Epithelial cell of proximal tubule (primary cell): Measurements from ENCODE around the gene PSMC1. TPM values are rescaled to one million over a fixed set of nuclear protein-coding genes. Genes with fewer than 3 reads are reported as not detected.

ENCODE experiments used
- DNase-seq: peaks from one replicate; pipeline ENCODE4 v3.0.0-alpha.2; 2011; ENCODE audit warnings: low read depth
- H3K4me3 ChIP-seq: 2 replicates; pipeline ENCODE4 v1.5.1; 2011; ENCODE audit warnings: low read depth, mild to moderate bottlenecking, low read length
- total RNA-seq: library from RNA; depleted of rRNA; stranded (reverse); fragments of >200 nt; gene quantifications from 2 replicates; pipeline ENCODE4 v1.2.3, GENCODE V29; 2015
- TF ChIP-seq, protein P1 (sequence below): conservative IDR thresholded peaks from 2 replicates; pipeline ENCODE4 v1.5.1; 2012; ENCODE audit warnings: low read depth, mild to moderate bottlenecking, low read length

PSMC1 gene
- total RNA-seq, 1 donor from 2014 or later, result 158 TPM

DNA sequence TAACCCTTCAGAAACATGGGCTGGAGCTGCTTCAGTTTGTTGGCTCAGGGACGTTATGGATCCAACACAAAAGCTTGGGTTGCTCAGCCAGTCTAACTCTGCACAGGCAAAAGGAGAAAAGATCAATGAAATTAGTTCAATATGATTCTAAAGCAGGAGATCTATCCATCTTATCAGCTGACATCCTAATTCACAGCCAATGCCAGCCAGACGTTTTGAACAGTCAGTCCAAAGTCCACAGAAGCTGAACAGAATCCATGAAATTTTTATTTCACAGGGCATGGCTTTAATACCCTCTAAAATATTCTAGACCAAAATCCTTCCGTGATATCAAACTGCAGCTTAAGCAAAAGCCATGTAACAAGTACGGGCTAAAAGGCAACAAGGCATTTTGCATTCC lies 61.7 kb downstream of the PSMC1 start:
- TF ChIP-seq, protein P1, sequence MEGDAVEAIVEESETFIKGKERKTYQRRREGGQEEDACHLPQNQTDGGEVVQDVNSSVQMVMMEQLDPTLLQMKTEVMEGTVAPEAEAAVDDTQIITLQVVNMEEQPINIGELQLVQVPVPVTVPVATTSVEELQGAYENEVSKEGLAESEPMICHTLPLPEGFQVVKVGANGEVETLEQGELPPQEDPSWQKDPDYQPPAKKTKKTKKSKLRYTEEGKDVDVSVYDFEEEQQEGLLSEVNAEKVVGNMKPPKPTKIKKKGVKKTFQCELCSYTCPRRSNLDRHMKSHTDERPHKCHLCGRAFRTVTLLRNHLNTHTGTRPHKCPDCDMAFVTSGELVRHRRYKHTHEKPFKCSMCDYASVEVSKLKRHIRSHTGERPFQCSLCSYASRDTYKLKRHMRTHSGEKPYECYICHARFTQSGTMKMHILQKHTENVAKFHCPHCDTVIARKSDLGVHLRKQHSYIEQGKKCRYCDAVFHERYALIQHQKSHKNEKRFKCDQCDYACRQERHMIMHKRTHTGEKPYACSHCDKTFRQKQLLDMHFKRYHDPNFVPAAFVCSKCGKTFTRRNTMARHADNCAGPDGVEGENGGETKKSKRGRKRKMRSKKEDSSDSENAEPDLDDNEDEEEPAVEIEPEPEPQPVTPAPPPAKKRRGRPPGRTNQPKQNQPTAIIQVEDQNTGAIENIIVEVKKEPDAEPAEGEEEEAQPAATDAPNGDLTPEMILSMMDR, result no peak
- H3K4me3 ChIP-seq, result no peak overlapping the region
- DNase-seq, result no peak

DNA sequence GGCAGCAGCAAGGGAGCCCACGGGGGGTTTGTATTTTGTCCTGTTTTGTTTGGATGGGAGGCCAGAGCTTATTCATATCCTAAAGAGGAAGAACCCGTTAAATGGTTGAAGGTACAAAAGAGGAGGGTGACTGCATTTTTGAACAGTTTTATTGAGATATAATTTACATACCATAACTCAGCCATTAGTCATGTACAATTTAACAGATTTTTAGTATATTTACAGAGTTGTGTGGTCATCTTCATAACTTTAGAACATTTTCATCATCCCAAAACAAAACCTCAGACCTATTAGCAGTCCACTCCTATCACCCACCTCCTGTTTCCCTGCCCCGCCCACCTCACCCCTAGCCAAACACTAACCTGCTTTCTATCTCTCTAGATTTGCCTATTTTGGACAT lies 62.8 kb downstream of the PSMC1 start:
- no peak overlapping the region for H3K4me3 ChIP-seq
- TF ChIP-seq, protein P1, result no peak
- no peak for DNase-seq

DNA sequence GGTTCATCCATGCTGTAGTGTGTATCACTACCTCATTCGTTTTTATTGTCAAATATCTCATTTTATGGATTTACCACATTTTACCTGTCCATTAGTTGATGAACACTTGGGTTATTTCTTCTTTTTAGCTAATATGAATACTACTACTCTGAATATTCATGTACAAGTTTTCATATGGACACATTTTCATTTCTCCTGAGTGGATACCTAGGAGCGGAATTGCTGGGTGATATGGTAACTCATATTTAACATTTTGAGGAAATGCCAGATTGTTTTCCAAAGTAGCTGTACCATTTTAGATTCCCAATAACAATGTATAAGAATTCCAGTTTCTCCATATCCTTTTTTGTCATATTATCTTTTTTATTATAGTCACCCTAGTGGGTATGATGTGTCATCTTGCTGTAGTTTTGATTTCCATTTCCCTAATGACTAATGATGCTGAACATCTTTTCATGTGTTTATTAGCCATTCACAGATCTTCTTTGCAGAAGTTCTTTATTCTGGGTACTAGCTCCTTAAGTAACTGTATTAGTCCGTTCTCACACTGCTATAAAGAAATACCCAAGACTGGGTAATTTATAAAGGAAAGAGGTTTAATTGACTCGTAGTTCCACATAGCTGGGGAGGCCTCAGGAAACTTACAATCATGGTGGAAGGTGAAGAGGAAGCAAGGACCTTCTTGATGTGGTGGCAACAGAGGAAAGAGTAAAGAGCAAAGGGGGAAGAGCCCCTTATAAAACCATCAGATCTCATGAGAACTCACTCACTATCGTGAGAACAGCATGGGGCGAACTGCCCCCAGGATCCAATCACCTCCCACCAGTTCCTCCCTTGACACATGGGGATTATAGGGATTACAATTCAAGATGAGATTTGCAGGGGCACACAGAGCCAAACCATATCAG lies 63.5 kb downstream of the PSMC1 start:
- no peak for DNase-seq
- no peak overlapping the region for H3K4me3 ChIP-seq
- TF ChIP-seq, protein P1, result no peak

DNA sequence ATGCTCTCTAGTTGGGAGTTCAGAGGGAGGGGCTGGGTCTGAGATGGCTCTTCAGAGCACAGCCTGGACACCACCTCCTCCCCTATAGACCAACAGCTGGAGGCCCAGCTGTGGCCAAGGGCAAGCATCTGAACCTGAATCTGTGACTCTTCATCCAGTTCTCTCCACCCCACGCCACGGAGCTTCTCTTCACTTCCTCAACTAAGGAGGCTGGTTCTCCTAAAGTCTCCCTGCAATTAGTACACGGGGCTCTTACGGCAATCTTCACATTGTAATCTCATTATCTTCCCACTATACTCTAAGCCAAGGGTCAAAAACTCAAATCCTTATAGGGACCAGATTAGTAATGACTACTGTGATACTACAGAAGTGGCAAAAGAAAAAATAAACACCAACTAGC lies 65.5 kb downstream of the PSMC1 start:
- no peak overlapping the region for H3K4me3 ChIP-seq
- no peak for DNase-seq
- TF ChIP-seq, protein P1, result no peak

Other genes starting within 250 kb of the PSMC1 start
- gene KCNK13, start 194.6 kb upstream of the PSMC1 start, total RNA-seq, result 0.12 and 0.22 TPM in 2 replicates
- 8.5 and 16.5 TPM in 2 replicates for gene NRDE2, start 75.4 kb downstream of the PSMC1 start, total RNA-seq
- gene CALM1, start 140.5 kb downstream of the PSMC1 start, total RNA-seq, result 509 and 520 TPM in 2 replicates